ENCODE data around the gene IQSEC1.

IQSEC1 gene

DNA sequence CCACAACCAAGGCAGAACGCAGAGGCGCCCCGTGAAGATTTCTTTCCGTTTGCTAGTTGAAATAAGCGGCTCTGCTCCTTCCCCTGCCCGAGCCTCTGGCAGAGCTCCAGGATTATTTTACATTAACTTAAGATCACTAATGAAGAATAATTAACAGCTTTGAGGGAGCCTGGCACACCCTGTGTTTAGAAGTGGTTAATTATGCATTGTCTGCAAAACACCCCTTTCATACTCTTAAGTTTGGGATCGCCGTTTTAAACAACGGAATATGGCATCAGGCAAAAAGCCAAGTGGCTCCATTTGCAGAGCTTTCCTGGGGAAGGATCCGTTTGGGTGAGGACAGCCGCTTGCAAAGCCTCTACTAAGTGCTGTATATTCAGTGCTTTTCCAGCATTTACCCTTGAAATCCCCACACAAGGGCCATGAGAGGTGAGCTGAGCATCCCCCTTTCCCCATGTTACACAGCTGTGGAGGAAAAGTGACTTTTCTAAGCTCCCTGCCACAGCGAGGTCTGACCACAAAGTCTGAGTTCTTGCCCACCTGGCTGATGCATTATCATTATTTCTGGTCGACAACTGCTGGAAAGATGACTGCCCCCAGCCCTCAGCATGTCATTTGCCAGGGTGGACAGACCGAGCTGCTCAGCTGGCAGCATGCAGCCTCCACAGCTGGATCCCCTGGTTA lies 33.9 kb downstream of the IQSEC1 start:
- H3K36me3 ChIP-seq: peaks cover 0 to 25% (median 0%) of the 10 kb centered on the region in 11 experiments; a peak in 6 of 22 replicates
- no peak for TF ChIP-seq Cebpa-rat (IDR thresholded peaks at IDR 0.05)
- H3K27ac ChIP-seq: no peak overlapping the region
- H3K4me2 ChIP-seq: peak overlapping the region in 9 of 11 experiments; percentile 65 to 98 (median 89); a peak in 15 of 22 replicates
- no peaks in the 10 kb centered on the region for H3K27me3 ChIP-seq
- peaks cover 0 to 28% (median 0%) of the 10 kb centered on the region in 11 experiments; a peak in 3 of 22 replicates for H4K20me1 ChIP-seq
- H3K9ac ChIP-seq: no peak overlapping the region
- H3K9me3 ChIP-seq (replicated peaks in 1 of 11): no peaks in the 10 kb centered on the region
- H3K4me1 ChIP-seq: peaks cover 19 to 80% (median 66%) of the 10 kb centered on the region in 10 experiments
- no peak overlapping the region for H3K4me3 ChIP-seq

DNA sequence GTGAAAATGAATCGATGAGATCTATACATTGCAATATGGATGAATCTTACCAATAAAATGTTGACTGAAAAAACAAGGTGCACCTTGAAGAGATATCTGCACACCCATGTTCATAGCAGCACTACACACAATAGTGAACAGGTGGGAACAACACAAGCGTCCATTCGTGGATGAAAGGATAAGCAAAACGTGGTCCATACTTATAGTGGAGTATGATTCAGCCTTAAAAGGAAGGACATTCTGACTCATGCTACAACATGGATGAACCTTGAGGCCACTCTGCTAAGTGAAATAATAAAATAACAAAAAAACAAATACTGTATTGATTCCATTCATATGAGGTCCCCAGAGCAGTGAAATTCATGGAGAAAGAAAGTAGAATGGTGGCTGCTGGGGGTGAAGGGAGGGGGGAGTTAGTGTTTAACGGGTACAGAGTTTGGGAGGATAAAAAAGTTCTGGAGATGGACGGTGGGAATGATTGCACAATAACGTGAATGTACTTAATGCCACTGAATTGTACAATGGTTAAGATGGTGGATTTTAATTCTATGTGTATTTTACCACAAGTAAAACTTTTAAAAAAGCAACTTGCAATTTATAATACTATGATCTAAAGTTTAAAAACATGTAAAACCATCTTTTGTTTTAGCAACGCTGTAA lies 35.6 kb downstream of the IQSEC1 start:
- Histone ChIP-seq H4K20me1 (peaks cover 0 to 24% (median 0%) of the 10 kb centered on the region in 11 experiments; a peak in 3 of 22 replicates), H3K27ac (no peak overlapping the region), H3K4me1 (peaks cover 13 to 70% (median 51%) of the 10 kb centered on the region in 10 experiments), H3K9ac (no peak overlapping the region), H3K4me2 (no peak overlapping the region), H3K27me3 (no peaks in the 10 kb centered on the region), H3K9me3 (replicated peaks in 1 of 11) (no peaks in the 10 kb centered on the region), H3K4me3 (no peak overlapping the region), H3K36me3 (peaks cover 0 to 26% (median 0%) of the 10 kb centered on the region in 11 experiments; a peak in 6 of 22 replicates)
- peak in 3 of 11 experiments; percentile 24 to 57 (median 52); a peak in 4 of 22 replicates for TF ChIP-seq Cebpa-rat (IDR thresholded peaks at IDR 0.05)

DNA sequence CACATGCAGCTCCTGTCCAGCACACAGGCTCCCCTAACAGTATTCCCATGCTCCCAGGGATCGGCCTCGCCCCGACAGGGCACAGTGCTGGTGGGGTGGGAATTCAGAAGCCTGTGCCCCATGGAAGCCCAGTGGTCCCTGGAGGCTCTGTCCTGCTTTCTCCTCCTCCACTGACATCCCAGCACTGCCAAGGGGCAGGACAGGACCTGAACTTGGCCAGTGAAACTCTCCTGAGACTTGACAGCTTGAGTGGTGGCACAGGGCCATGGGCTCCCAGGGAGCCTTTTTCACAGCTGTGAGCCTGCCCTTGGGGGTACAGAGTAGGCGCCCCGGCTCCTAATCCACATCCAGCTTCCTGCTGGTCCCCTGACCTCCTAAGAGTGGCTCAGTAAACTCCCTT lies 38.4 kb downstream of the IQSEC1 start:
- Histone ChIP-seq H3K36me3 (peaks cover 0 to 26% (median 0%) of the 10 kb centered on the region in 11 experiments; a peak in 6 of 22 replicates), H3K27ac (peak overlapping the region in 2 of 11 experiments; percentile 23 to 25; a peak in 3 of 22 replicates), H4K20me1 (peaks cover 0 to 13% (median 0%) of the 10 kb centered on the region in 11 experiments; a peak in 3 of 22 replicates), H3K9ac (no peak overlapping the region; a peak in 1 of 22 replicates), H3K27me3 (no peaks in the 10 kb centered on the region), H3K9me3 (replicated peaks in 1 of 11) (no peaks in the 10 kb centered on the region), H3K4me3 (no peak overlapping the region), H3K4me2 (peak overlapping the region in 7 of 11 experiments; percentile 6 to 66 (median 47); a peak in 12 of 22 replicates), H3K4me1 (peaks cover 0 to 67% (median 35%) of the 10 kb centered on the region in 10 experiments; a peak in 17 of 20 replicates)
- no peak for TF ChIP-seq Cebpa-rat (IDR thresholded peaks at IDR 0.05)

DNA sequence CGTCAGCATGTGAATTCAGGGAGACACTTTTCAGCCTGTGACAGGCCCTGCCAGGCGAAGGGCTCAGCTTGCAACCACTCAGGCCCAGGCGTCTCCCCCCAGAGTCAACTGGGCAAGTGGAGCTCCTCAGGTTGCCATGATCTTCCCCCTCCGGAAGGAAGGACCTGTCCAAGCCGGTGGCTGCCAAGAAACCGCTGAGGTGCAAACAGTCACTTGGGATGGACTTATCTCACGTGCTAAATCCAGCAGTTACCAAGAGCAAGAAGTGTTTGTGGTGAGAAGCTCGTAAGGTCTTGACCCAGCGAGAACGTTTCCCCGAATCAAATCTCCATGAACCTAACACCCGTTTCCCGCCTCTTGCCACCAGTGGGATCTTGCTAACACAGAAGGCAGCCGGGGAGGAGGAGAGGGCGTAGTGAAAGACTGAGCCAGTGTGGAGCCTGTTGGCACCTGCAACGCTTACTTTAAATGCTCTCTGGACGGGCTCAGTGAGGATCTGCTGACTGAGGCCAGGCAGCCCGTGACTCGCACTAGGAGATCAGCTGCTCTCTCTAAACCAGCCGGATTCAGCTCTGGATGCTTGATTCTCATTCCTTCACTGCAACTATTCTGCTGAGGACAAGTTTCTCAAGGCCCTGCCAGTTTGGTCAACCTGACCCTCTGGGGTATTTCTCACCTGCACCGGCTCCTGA lies 39.0 kb downstream of the IQSEC1 start:
- TF ChIP-seq Cebpa-rat (IDR thresholded peaks at IDR 0.05): no peak
- Histone ChIP-seq H4K20me1 (peaks cover 0 to 15% (median 0%) of the 10 kb centered on the region in 11 experiments; a peak in 3 of 22 replicates), H3K4me1 (peaks cover 0 to 67% (median 35%) of the 10 kb centered on the region in 10 experiments; a peak in 14 of 20 replicates), H3K27ac (peak overlapping the region in 1 of 11 experiments; percentile 23; a peak in 1 of 22 replicates), H3K4me3 (no peak overlapping the region), H3K4me2 (peak overlapping the region in 6 of 11 experiments; percentile 6 to 66 (median 50); a peak in 9 of 22 replicates), H3K9me3 (replicated peaks in 1 of 11) (no peaks in the 10 kb centered on the region), H3K36me3 (peaks cover 0 to 26% (median 0%) of the 10 kb centered on the region in 11 experiments; a peak in 6 of 22 replicates), H3K9ac (no peak overlapping the region; a peak in 1 of 22 replicates), H3K27me3 (no peaks in the 10 kb centered on the region)

DNA sequence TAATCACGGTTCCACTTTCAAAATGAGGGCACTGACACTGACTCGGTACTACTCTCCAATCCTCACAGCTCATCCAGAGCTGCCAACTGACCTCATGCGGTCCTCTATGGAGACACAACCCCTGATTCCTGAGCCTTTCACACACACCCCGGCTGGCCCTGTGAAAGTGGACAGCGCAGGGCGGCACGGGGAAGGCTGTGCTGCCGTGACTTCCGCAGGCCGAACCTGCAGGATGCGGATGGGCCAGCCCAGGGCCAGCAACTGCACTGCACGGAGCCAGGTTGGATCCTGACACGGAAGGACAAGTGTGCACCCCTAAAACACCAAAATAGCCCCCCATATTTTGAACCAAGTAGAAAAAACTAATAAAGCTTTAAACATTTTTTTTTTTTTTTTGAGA lies 41.0 kb downstream of the IQSEC1 start:
- no peak overlapping the region for H3K4me3 ChIP-seq
- H3K9ac ChIP-seq: peak overlapping the region in 1 of 11 experiments; percentile 23; a peak in 1 of 22 replicates
- peak overlapping the region in 1 of 11 experiments; percentile 44; a peak in 2 of 22 replicates for H3K27ac ChIP-seq
- H3K27me3 ChIP-seq: no peaks in the 10 kb centered on the region
- peaks cover 0 to 21% (median 0%) of the 10 kb centered on the region in 11 experiments; a peak in 6 of 22 replicates for H3K36me3 ChIP-seq
- peak overlapping the region in 2 of 11 experiments; percentile 4 to 48; a peak in 3 of 22 replicates for H3K4me2 ChIP-seq
- H4K20me1 ChIP-seq: peaks cover 0 to 19% (median 0%) of the 10 kb centered on the region in 11 experiments; a peak in 3 of 22 replicates
- peaks cover 8 to 83% (median 52%) of the 10 kb centered on the region in 10 experiments; a peak in 19 of 20 replicates for H3K4me1 ChIP-seq
- no peak for TF ChIP-seq Cebpa-rat (IDR thresholded peaks at IDR 0.05)
- no peaks in the 10 kb centered on the region for H3K9me3 ChIP-seq (replicated peaks in 1 of 11)

DNA sequence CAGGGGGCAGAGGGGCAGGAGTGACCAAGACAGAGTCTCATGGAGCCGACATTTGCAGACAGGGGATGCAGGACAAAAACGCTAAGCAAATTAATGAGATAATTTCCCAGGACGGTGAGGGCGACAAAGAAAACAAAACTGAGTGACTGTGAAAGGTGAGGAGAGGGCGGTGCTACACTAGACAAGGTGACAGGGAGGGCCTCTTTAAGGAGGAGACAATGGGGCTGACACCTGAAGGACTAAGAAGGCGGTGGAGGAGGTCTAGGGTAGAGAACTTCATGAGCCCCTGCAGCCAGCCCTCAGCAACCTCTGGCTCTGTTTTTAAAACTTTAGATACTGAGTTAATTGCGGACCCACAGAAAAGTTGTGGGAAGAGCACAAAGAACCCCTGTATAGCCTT lies 41.6 kb downstream of the IQSEC1 start:
- peak overlapping the region in 3 of 11 experiments; percentile 2 to 48 (median 6); a peak in 4 of 22 replicates for H3K4me2 ChIP-seq
- H3K9ac ChIP-seq: no peak overlapping the region
- H3K27me3 ChIP-seq: no peaks in the 10 kb centered on the region
- TF ChIP-seq Cebpa-rat (IDR thresholded peaks at IDR 0.05): no peak
- H3K4me3 ChIP-seq: no peak overlapping the region
- H3K9me3 ChIP-seq (replicated peaks in 1 of 11): no peaks in the 10 kb centered on the region
- H3K36me3 ChIP-seq: peaks cover 0 to 16% (median 0%) of the 10 kb centered on the region in 11 experiments; a peak in 6 of 22 replicates
- peaks cover 0 to 19% (median 0%) of the 10 kb centered on the region in 11 experiments; a peak in 3 of 22 replicates for H4K20me1 ChIP-seq
- H3K27ac ChIP-seq: no peak overlapping the region
- peaks cover 8 to 89% (median 58%) of the 10 kb centered on the region in 10 experiments; a peak in 19 of 20 replicates for H3K4me1 ChIP-seq

DNA sequence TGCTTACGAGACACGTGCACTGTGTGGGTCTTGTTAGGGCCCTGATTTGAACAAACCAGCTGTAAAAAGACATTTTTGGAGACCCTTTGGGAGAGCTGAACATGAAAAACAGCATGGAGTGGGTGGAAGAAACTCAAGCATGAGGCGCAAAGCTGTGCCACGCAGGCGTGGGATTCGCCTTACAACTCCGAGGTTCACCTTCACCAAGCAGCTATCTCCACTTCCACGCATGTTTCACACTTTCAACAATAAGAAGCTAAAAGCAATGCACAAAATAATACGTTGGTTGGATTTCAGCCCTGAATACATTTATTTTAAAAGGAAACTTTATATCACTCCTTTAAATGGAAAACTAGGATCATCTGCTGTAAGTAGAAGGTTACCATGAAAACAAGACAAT lies 42.5 kb downstream of the IQSEC1 start:
- H3K9ac ChIP-seq: no peak overlapping the region
- H4K20me1 ChIP-seq: peaks cover 0 to 21% (median 0%) of the 10 kb centered on the region in 11 experiments; a peak in 3 of 22 replicates
- peak overlapping the region in 1 of 11 experiments; percentile 6; a peak in 3 of 22 replicates for H3K4me2 ChIP-seq
- H3K4me3 ChIP-seq: no peak overlapping the region
- no peak for TF ChIP-seq Cebpa-rat (IDR thresholded peaks at IDR 0.05)
- H3K36me3 ChIP-seq: peaks cover 0 to 6% (median 0%) of the 10 kb centered on the region in 11 experiments; a peak in 5 of 22 replicates
- no peaks in the 10 kb centered on the region for H3K27me3 ChIP-seq
- H3K27ac ChIP-seq: 0 out of 22 replicates have a peak overlapping the region, but pooled peaks of 1 of the 11 experiments have one; percentile 5
- H3K9me3 ChIP-seq (replicated peaks in 1 of 11): no peaks in the 10 kb centered on the region
- H3K4me1 ChIP-seq: peaks cover 13 to 90% (median 67%) of the 10 kb centered on the region in 10 experiments

All from BLaER1 treated with 17β-estradiol and CSF1 and Interleukin-3, amounts not matched to agents 10 nM and 100 nM (cell line).